ENCODE results near the gene CNIH4. TPM values are rescaled to one million over a fixed set of nuclear protein-coding genes. Genes with fewer than 3 reads are reported as not detected.

Gene CNIH4
- total RNA-seq, 4 donors from 2014 or later = 22.4 to 32.4 (median 23.5) TPM

DNA sequence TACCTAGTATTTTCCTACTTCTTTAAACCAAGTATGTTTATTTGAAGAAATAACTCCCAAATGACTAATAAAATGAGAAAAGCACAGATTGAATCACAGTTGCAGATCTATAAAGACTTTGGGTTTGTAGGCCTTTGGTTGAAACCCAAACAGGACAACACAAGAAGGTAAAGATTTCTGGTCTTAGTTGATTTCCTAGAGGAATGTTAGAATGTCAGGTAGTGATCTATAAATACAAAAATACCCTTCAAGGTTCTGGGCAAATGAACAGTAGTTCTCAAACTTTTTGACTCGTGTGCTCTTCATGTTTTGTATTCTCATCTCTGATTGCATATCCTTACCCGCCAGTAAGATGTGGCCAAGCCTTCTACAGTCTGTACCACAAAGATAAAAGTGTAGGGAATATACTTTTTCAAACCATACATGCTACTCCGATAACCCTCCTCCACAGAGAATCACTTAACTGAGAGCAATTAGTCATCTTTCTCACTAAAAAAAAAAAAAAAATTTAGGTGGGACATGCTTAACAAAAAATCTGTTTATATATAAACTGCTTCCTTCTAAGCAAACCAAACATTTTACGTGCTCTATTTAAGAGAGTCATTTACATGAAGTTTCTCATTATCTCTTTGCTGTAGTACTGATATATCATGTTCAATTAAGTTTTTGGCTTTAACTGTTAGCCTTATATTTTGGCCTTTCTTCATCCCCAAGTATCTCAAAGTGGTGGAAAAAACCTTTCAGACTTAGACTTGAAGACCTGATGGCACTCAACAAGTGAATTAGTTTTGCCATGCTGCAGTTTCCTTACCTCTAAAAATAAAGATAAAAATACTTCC lies 36.0 kb downstream of the CNIH4 start:
- Histone ChIP-seq H3K27me3 (no peaks in the 10 kb centered on the region), H3K9me3 (no peaks in the 10 kb centered on the region), H3K27ac (no peak overlapping the region), H3K4me1 (no peaks in the 10 kb centered on the region), H3K4me3 (replicated peaks in 1 of 3) (no peak overlapping the region), H3K36me3 (peaks cover 55 to 64% of the 10 kb centered on the region in 2 donors)
- 70 to 84% methylated on average over 4 of the region's 4 CpGs for WGBS, 2 donors
- intact Hi-C loops (cut with DNase I) = no loop called here
- TF ChIP-seq POLR2A (IDR thresholded peaks at IDR 0.05) = no peak
- TF ChIP-seq, protein P1, sequence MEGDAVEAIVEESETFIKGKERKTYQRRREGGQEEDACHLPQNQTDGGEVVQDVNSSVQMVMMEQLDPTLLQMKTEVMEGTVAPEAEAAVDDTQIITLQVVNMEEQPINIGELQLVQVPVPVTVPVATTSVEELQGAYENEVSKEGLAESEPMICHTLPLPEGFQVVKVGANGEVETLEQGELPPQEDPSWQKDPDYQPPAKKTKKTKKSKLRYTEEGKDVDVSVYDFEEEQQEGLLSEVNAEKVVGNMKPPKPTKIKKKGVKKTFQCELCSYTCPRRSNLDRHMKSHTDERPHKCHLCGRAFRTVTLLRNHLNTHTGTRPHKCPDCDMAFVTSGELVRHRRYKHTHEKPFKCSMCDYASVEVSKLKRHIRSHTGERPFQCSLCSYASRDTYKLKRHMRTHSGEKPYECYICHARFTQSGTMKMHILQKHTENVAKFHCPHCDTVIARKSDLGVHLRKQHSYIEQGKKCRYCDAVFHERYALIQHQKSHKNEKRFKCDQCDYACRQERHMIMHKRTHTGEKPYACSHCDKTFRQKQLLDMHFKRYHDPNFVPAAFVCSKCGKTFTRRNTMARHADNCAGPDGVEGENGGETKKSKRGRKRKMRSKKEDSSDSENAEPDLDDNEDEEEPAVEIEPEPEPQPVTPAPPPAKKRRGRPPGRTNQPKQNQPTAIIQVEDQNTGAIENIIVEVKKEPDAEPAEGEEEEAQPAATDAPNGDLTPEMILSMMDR (IDR thresholded peaks at IDR 0.05) = no peak
- no peak for DNase-seq

DNA sequence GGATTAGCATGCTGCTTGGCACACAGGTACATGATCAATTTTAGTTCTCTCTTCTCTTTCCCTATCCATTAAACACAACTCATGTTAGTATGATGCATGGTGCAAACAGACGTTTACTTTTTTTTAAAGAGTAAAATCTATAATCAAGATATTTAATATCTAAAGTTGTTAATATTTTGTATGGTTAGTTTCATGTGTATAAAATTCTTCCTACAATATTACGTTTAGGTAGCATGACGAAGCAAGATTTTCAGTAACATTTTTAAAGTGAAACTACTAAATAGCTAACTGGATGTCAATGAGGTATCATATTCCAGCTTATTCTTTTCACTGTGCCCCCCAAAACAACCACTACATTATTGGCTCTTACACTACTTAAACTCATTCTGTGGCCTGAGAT lies 36.6 kb downstream of the CNIH4 start:
- H3K36me3 ChIP-seq = peaks cover 58 to 69% of the 10 kb centered on the region in 2 donors
- no peak overlapping the region for H3K27ac ChIP-seq
- no peaks in the 10 kb centered on the region for H3K9me3 ChIP-seq
- 92 to 93% methylated on average over 3 of the region's 3 CpGs for WGBS, 2 donors
- H3K4me3 ChIP-seq (replicated peaks in 1 of 3) = no peak overlapping the region
- intact Hi-C loops (cut with DNase I) = no loop called here
- H3K4me1 ChIP-seq = no peaks in the 10 kb centered on the region
- DNase-seq = no peak
- no peaks in the 10 kb centered on the region for H3K27me3 ChIP-seq
- TF ChIP-seq POLR2A (IDR thresholded peaks at IDR 0.05) = no peak
- TF ChIP-seq, protein P1 (IDR thresholded peaks at IDR 0.05) = no peak

DNA sequence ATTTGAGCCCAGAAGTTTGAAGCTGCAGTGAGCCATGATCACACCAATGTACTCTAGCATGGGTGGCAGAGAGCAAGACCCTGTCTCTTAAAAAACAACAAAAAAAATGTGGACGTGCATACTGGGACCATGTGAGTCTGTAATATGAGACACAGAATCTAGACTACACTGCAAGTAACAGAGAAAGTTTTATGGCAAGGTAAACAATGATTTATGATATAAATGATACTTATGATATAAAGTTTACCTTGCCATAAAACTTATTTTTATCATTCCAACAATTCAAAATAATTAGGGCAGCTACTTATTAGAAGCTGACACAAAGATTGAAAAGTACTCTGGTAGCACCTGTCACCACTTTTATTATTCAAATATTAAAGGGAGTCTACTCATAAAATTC lies 43.2 kb downstream of the CNIH4 start:
- H3K36me3 ChIP-seq = peaks cover 63 to 84% of the 10 kb centered on the region in 2 donors
- TF ChIP-seq, protein P1 (IDR thresholded peaks at IDR 0.05) = no peak
- TF ChIP-seq POLR2A (IDR thresholded peaks at IDR 0.05) = no peak
- no peaks in the 10 kb centered on the region for H3K9me3 ChIP-seq
- H3K4me1 ChIP-seq = no peaks in the 10 kb centered on the region
- H3K27me3 ChIP-seq = no peaks in the 10 kb centered on the region
- intact Hi-C loops (cut with DNase I) = no loop called here
- 77 to 87% methylated on average over 1 of the region's 1 CpG for WGBS, 2 donors
- H3K27ac ChIP-seq = no peak overlapping the region
- no peak overlapping the region for H3K4me3 ChIP-seq (replicated peaks in 1 of 3)
- DNase-seq = no peak

DNA sequence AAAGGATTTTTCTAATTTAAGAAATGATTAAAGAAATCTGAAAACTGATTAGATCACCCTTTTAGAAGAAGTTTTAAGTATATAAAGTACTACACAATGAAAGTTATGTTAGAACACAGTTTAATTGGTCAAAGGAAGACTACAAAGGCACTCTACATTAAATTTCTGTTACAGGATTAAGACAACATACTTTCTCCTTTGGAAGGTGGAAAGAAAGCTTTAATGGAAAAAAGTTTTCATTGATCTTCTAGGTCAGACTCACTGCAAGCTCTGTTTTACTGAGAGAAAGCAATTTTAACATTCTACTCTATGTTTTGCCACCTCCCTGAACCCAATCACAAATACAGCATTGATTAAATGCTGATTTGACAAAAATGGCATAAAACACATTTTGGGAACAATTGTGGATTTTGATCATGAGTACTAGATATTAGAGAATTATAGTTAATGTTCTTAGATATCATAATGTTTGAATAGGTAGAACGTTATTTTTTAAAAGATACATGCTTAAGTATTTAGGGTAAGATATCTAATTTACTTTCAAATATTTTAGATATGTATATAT lies 45.9 kb downstream of the CNIH4 start:
- Histone ChIP-seq H3K4me1 (no peaks in the 10 kb centered on the region), H3K27ac (no peak overlapping the region), H3K9me3 (no peaks in the 10 kb centered on the region), H3K4me3 (replicated peaks in 1 of 3) (no peak overlapping the region), H3K27me3 (no peaks in the 10 kb centered on the region), H3K36me3 (peaks cover 61 to 77% of the 10 kb centered on the region in 2 donors)
- TF ChIP-seq POLR2A (IDR thresholded peaks at IDR 0.05) = no peak
- TF ChIP-seq, protein P1 (IDR thresholded peaks at IDR 0.05) = no peak
- no peak for DNase-seq
- 92% methylated on average over 1 of the region's 1 CpG for WGBS, 2 donors
- intact Hi-C loops (cut with DNase I) = no loop called here

Data from thyroid gland (tissue), 4 donors.